HEK293 (cell line): ENCODE results near the gene ASMTL.

Experiments used
- CTCF ChIA-PET: fragments of 350-600 bp; formaldehyde crosslinking; extraction: SDS; loops from one replicate; lab custom pipeline; 2021; ENCODE audit warnings: antibody characterized with exemption; lab: Yijun Ruan, JAX
- POLR2A ChIA-PET: fragments of 300-600 bp; formaldehyde crosslinking; extraction: SDS; loops from one replicate; lab custom pipeline; 2020; ENCODE audit warnings: antibody characterized with exemption, inconsistent platforms; lab: Yijun Ruan, JAX
- H3K27ac ChIP-seq: fragments of 200-500 bp; sonication (Bioruptor generic); 2 replicates; pipeline ENCODE4 v1.5.1; 2014; ENCODE audit warnings: low read depth, low read length, control low read depth, inconsistent platforms; ENCODE audit errors: extremely low read depth
- H3K36me3 ChIP-seq, 2 experiments: fragments of 200-500 bp in 1 of 2; sonication (Bioruptor generic) in 1 of 2; 1 replicate in 1 of 2; 2 replicates in 1 of 2; pipeline ENCODE4 v1.5.1; 2014 to 2017; ENCODE audit warnings: inconsistent platforms in 2 of 2, low read length in 2 of 2; ENCODE audit not compliant: control insufficient read depth in 2 of 2, insufficient read depth in 1 of 2
- H3K4me1 ChIP-seq: fragments of 200-500 bp; sonication (Bioruptor generic); 2 replicates; pipeline ENCODE4 v1.5.1; 2014; ENCODE audit warnings: mild to moderate bottlenecking, low read length, inconsistent platforms; ENCODE audit not compliant: control insufficient read depth, insufficient read depth
- H3K4me3 ChIP-seq: 2 replicates; pipeline ENCODE4 v1.5.1; 2011; ENCODE audit warnings: low read depth, mild to moderate bottlenecking, control low read depth, low read length, moderate library complexity
- H3K9me3 ChIP-seq: fragments of 200-500 bp; sonication (Bioruptor generic); 2 replicates; pipeline ENCODE4 v1.5.1; 2014; ENCODE audit warnings: low read depth, low read length, inconsistent platforms; ENCODE audit not compliant: control insufficient read depth, insufficient read depth
- CTCF ChIP-seq: fragments of 450-650 bp; formaldehyde crosslinking; IDR thresholded peaks from 2 replicates; pipeline ENCODE4 v1.5.1; 2016; ENCODE audit warnings: missing biosample characterization, missing genetic modification characterization
- GLIS1 ChIP-seq: fragments of 450-650 bp; formaldehyde crosslinking; IDR thresholded peaks from 2 replicates; pipeline ENCODE4 v1.5.1; 2016; ENCODE audit warnings: missing biosample characterization, missing genetic modification characterization
- PRDM4 ChIP-seq: fragments of 450-650 bp; formaldehyde crosslinking; IDR thresholded peaks from 2 replicates; pipeline ENCODE4 v1.5.1; 2017; ENCODE audit warnings: missing biosample characterization, missing genetic modification characterization
- PRDM6 ChIP-seq: fragments of 450-650 bp; formaldehyde crosslinking; IDR thresholded peaks from 2 replicates; pipeline ENCODE4 v1.5.1; 2017; ENCODE audit warnings: missing biosample characterization, missing genetic modification characterization
- ZBTB1 ChIP-seq: fragments of 450-650 bp; formaldehyde crosslinking; IDR thresholded peaks from 2 replicates; pipeline ENCODE4 v1.5.1; 2016; ENCODE audit warnings: missing biosample characterization, missing genetic modification characterization
- ZBTB21 ChIP-seq: fragments of 450-650 bp; formaldehyde crosslinking; IDR thresholded peaks from 2 replicates; pipeline ENCODE4 v1.5.1; 2017; ENCODE audit warnings: missing biosample characterization, missing genetic modification characterization
- ZEB2 ChIP-seq: fragments of 450-650 bp; formaldehyde crosslinking; IDR thresholded peaks from 2 replicates; pipeline ENCODE4 v1.5.1; 2016; ENCODE audit warnings: missing biosample characterization, missing genetic modification characterization
- ZFP37 ChIP-seq: fragments of 450-650 bp; formaldehyde crosslinking; IDR thresholded peaks from 2 replicates; pipeline ENCODE4 v1.5.1; 2016; ENCODE audit warnings: missing biosample characterization, missing genetic modification characterization
- ZNF132 ChIP-seq: fragments of 450-650 bp; formaldehyde crosslinking; IDR thresholded peaks from 2 replicates; pipeline ENCODE4 v1.5.1; 2017; ENCODE audit warnings: missing biosample characterization, missing genetic modification characterization, borderline replicate concordance
- ZNF211 ChIP-seq: fragments of 450-650 bp; formaldehyde crosslinking; IDR thresholded peaks from 2 replicates; pipeline ENCODE4 v1.5.1; 2016; ENCODE audit warnings: low read depth, missing biosample characterization, missing genetic modification characterization
- ZNF223 ChIP-seq: fragments of 450-650 bp; formaldehyde crosslinking; IDR thresholded peaks from 2 replicates; pipeline ENCODE4 v1.5.1; 2016; ENCODE audit warnings: missing biosample characterization, missing genetic modification characterization
- ZNF239 ChIP-seq: fragments of 450-650 bp; formaldehyde crosslinking; IDR thresholded peaks from 2 replicates; pipeline ENCODE4 v1.5.1; 2016; ENCODE audit warnings: missing biosample characterization, missing genetic modification characterization
- ZNF24 ChIP-seq: fragments of 450-650 bp; formaldehyde crosslinking; IDR thresholded peaks from 2 replicates; pipeline ENCODE4 v1.5.1; 2016; ENCODE audit warnings: missing biosample characterization, missing genetic modification characterization
- ZNF274 ChIP-seq, 2 experiments: fragments of 200-500 bp in 1 of 2; fragments of 450-650 bp in 1 of 2; sonication (Bioruptor generic) in 1 of 2; formaldehyde crosslinking in 1 of 2; IDR thresholded peaks; 2 replicates each; pipeline versions ENCODE4 v1.5.1 to v1.6.1; 2014 to 2016; ENCODE audit warnings: borderline replicate concordance in 1 of 2, inconsistent platforms in 1 of 2, low read length in 1 of 2, missing biosample characterization in 1 of 2, missing genetic modification characterization in 1 of 2
- ZNF292 ChIP-seq: fragments of 450-650 bp; formaldehyde crosslinking; IDR thresholded peaks from 2 replicates; pipeline ENCODE4 v1.5.1; 2016; ENCODE audit warnings: low read depth, missing biosample characterization, missing genetic modification characterization, borderline replicate concordance
- ZNF335 ChIP-seq: fragments of 450-650 bp; formaldehyde crosslinking; conservative IDR thresholded peaks from 2 replicates; pipeline ENCODE4 v1.5.1; 2016; ENCODE audit warnings: missing biosample characterization, missing genetic modification characterization
- ZNF341 ChIP-seq: fragments of 450-650 bp; formaldehyde crosslinking; IDR thresholded peaks from 2 replicates; pipeline ENCODE4; 2016; ENCODE audit warnings: low read depth, missing biosample characterization, missing genetic modification characterization
- ZNF394 ChIP-seq: fragments of 450-650 bp; formaldehyde crosslinking; IDR thresholded peaks from 2 replicates; pipeline ENCODE4 v1.5.1; 2016; ENCODE audit warnings: missing biosample characterization, missing genetic modification characterization, mild to moderate bottlenecking, moderate library complexity, borderline replicate concordance
- ZNF510 ChIP-seq: fragments of 450-650 bp; formaldehyde crosslinking; IDR thresholded peaks from 2 replicates; pipeline ENCODE4 v1.5.1; 2018; ENCODE audit warnings: mild to moderate bottlenecking, missing genetic modification characterization, missing biosample characterization; ENCODE audit not compliant: insufficient replicate concordance
- ZNF658 ChIP-seq: fragments of 450-650 bp; formaldehyde crosslinking; IDR thresholded peaks from 2 replicates; pipeline ENCODE4; 2016; ENCODE audit warnings: missing biosample characterization, missing genetic modification characterization
- ZNF701 ChIP-seq: fragments of 450-650 bp; formaldehyde crosslinking; IDR thresholded peaks from 2 replicates; pipeline ENCODE4 v1.5.1; 2016; ENCODE audit warnings: missing biosample characterization, missing genetic modification characterization
- ZSCAN4 ChIP-seq: fragments of 450-650 bp; formaldehyde crosslinking; IDR thresholded peaks from 2 replicates; pipeline ENCODE4 v1.5.1; 2017; ENCODE audit warnings: missing biosample characterization, missing genetic modification characterization

Gene ASMTL

GRCh38 chrX:1480082-1480785, 27.5 kb upstream of the ASMTL start:
- no peak for TF ChIP-seq ZNF24 (tag by site-specific recombination)
- TF ChIP-seq ZBTB21 (tag by site-specific recombination): no peak
- no peak for TF ChIP-seq ZNF239 (tag by site-specific recombination)
- no peak for TF ChIP-seq PRDM6
- no peak for TF ChIP-seq ZBTB1 (tag by site-specific recombination)
- TF ChIP-seq ZNF701 (tag by site-specific recombination): no peak
- no peak for TF ChIP-seq ZNF132 (tag by site-specific recombination)
- no peak for TF ChIP-seq ZNF335 (tag by site-specific recombination)
- TF ChIP-seq, all 188 proteins: peak for 0
- Histone ChIP-seq H3K9me3 (0 out of 2 replicates have a peak, but pooled peaks cover 4% of the 10 kb centered on the region), H3K36me3 (no peaks in the 10 kb centered on the region)

GRCh38 chrX:1477801-1478458, 25.2 kb upstream of the ASMTL start:
- H3K4me1 ChIP-seq: no peaks in the 10 kb centered on the region
- TF ChIP-seq ZSCAN4 (tag by site-specific recombination): no peak
- no peak for TF ChIP-seq ZFP37 (tag by site-specific recombination)
- no peak for TF ChIP-seq GLIS1 (tag by site-specific recombination)
- ChIA-PET POLR2A (no interaction called here), CTCF (no interaction called here)
- H3K27ac ChIP-seq: no peak overlapping the region
- H3K4me3 ChIP-seq: no peak overlapping the region
- no peaks in the 10 kb centered on the region for H3K36me3 ChIP-seq
- H3K9me3 ChIP-seq: 0 out of 2 replicates have a peak, but pooled peaks cover 4% of the 10 kb centered on the region

More at GRCh38 chrX:1480082-1480785, 27.5 kb upstream of the ASMTL start:
- Histone ChIP-seq H3K4me1 (no peaks in the 10 kb centered on the region), H3K27ac (no peak overlapping the region), H3K4me3 (no peak overlapping the region)
- CTCF ChIA-PET: no interaction called here
- POLR2A ChIA-PET: no interaction called here

GRCh38 chrX:1477229-1477628, 24.5 kb upstream of the ASMTL start:
- no peak for TF ChIP-seq ZEB2 (tag by site-specific recombination)
- TF ChIP-seq PRDM4 (tag by site-specific recombination): no peak
- TF ChIP-seq ZNF510 (tag by site-specific recombination): no peak
- no peak for TF ChIP-seq ZNF223
- TF ChIP-seq ZNF658: no peak
- TF ChIP-seq ZNF335 (tag by site-specific recombination): no peak
- TF ChIP-seq ZNF211 (tag by site-specific recombination): no peak
- TF ChIP-seq CTCF (tag by site-specific recombination): no peak
- no peak for TF ChIP-seq ZNF341
- TF ChIP-seq ZNF292 (tag by site-specific recombination): no peak
- TF ChIP-seq ZNF394 (tag by site-specific recombination): no peak
- TF ChIP-seq ZNF274 (IDR thresholded peaks at IDR 0.05; ENCODE audit: low read length): no peak
- no peak for TF ChIP-seq ZNF274 (tag by site-specific recombination; IDR thresholded peaks at IDR 0.05; ENCODE audit: borderline replicate concordance)
- Histone ChIP-seq H3K36me3 (no peaks in the 10 kb centered on the region), H3K27ac (no peak overlapping the region), H3K4me1 (no peaks in the 10 kb centered on the region), H3K9me3 (0 out of 2 replicates have a peak, but pooled peaks cover 4% of the 10 kb centered on the region), H3K4me3 (no peak overlapping the region)
- CTCF ChIA-PET: no interaction called here
- POLR2A ChIA-PET: no interaction called here
